SK-N-SH (cell line): Measurements from ENCODE around the gene ZNF473. TPM values are rescaled to one million over a fixed set of nuclear protein-coding genes. Genes with fewer than 3 reads are reported as not detected.

Experiments used
- CTCF ChIA-PET: fragments of 300-600, 350-600 bp; formaldehyde crosslinking; extraction: SDS; loops from one replicate; lab custom pipeline; 2021; lab: Yijun Ruan, JAX
- POLR2A ChIA-PET: fragments of 350-600 bp; sonication (Branson Sonifier 250); formaldehyde crosslinking; extraction: SDS; loops from one replicate; lab custom pipeline; 2020; ENCODE audit warnings: antibody characterized with exemption, inconsistent platforms; lab: Yijun Ruan, JAX
- DNase-seq: peaks from one replicate; pipeline ENCODE4 v3.0.0; 2012
- H2AFZ ChIP-seq: fragments of 200-600 bp; sonication (generic); 2 replicates; pipeline ENCODE4 v1.8.1; 2016; ENCODE audit warnings: antibody characterized with exemption, mild to moderate bottlenecking, low read depth
- H3F3A ChIP-seq: fragments of 200-600 bp; sonication (generic); replicated peaks from 2 replicates; pipeline ENCODE3; 2016; ENCODE audit warnings: antibody characterized with exemption, mild to moderate bottlenecking; ENCODE audit not compliant: insufficient read depth
- H3K27ac ChIP-seq, 2 experiments: fragments of 200-500 bp in 1 of 2; fragments of 200-600 bp in 1 of 2; sonication (Bioruptor generic) in 1 of 2; sonication (generic), shearing (Covaris generic) in 1 of 2; 2 replicates each; pipeline versions ENCODE4 v1.5.1 to v1.6.1; 2014 to 2016; ENCODE audit warnings: low read depth in 2 of 2, inconsistent platforms in 1 of 2, low read length in 1 of 2, mild to moderate bottlenecking in 1 of 2, mixed read lengths in 1 of 2
- H3K27me3 ChIP-seq: fragments of 200-600 bp; sonication (generic), shearing (Covaris generic); 2 replicates; pipeline ENCODE4 v1.6.1; 2016; ENCODE audit warnings: mixed run types; ENCODE audit not compliant: insufficient read depth
- H3K36me3 ChIP-seq, 2 experiments: fragments of 200-500 bp in 1 of 2; fragments of 200-600 bp in 1 of 2; sonication (Bioruptor generic) in 1 of 2; sonication (generic) in 1 of 2; replicated peaks in 1 of 2; 2 replicates each; pipeline versions ENCODE3 to v1.5.1; 2014 to 2016; ENCODE audit warnings: low read length in 1 of 2, mild to moderate bottlenecking in 1 of 2; ENCODE audit not compliant: insufficient read depth in 2 of 2, control insufficient read depth in 1 of 2
- H3K4me1 ChIP-seq, 2 experiments: fragments of 200-500 bp in 1 of 2; fragments of 200-600 bp in 1 of 2; sonication (Bioruptor generic) in 1 of 2; sonication (generic), shearing (Covaris generic) in 1 of 2; 2 replicates each; pipeline versions ENCODE4 v1.5.1 to v1.6.1; 2014 to 2016; ENCODE audit warnings: low read depth in 1 of 2, low read length in 1 of 2, mixed run types in 1 of 2; ENCODE audit not compliant: insufficient read depth in 2 of 2, control insufficient read depth in 1 of 2
- H3K4me2 ChIP-seq: fragments of 200-600 bp; sonication (generic), shearing (Covaris generic); 2 replicates; pipeline ENCODE4 v1.6.1; 2017; ENCODE audit warnings: mixed run types
- H3K4me3 ChIP-seq, 2 experiments: fragments of 200-500 bp in 1 of 2; fragments of 200-600 bp in 1 of 2; sonication (Bioruptor generic) in 1 of 2; sonication (generic), shearing (Covaris generic) in 1 of 2; 2 replicates each; pipeline versions ENCODE4 v1.5.1 to v1.8.1; 2014 to 2016; ENCODE audit warnings: low read depth in 2 of 2, inconsistent platforms in 1 of 2, low read length in 1 of 2, mild to moderate bottlenecking in 1 of 2, mixed read lengths in 1 of 2, moderate library complexity in 1 of 2
- H3K79me2 ChIP-seq: fragments of 200-600 bp; sonication (generic); 2 replicates; pipeline ENCODE4 v1.8.1; 2017; ENCODE audit warnings: mild to moderate bottlenecking; ENCODE audit not compliant: insufficient read depth
- H3K9ac ChIP-seq: fragments of 200-600 bp; sonication (generic); 2 replicates; pipeline ENCODE4 v1.6.1; 2017; ENCODE audit warnings: mixed run types
- H3K9me2 ChIP-seq: fragments of 200-600 bp; sonication (generic); 2 replicates; pipeline ENCODE4 v1.6.1; 2017; ENCODE audit warnings: mixed run types
- H3K9me3 ChIP-seq: fragments of 200-600 bp; sonication (generic); 2 replicates; pipeline ENCODE4 v1.6.1; 2017; ENCODE audit warnings: mixed run types, mild to moderate bottlenecking, moderate library complexity
- H4K20me1 ChIP-seq: fragments of 200-600 bp; sonication (generic); 2 replicates; pipeline ENCODE4 v1.6.1; 2017; ENCODE audit warnings: mild to moderate bottlenecking, mixed run types; ENCODE audit not compliant: insufficient read depth
- MEF2A ChIP-seq: IDR thresholded peaks from 2 replicates; pipeline ENCODE4 v1.4.0; 2012; ENCODE audit warnings: low read depth, borderline replicate concordance
- NRF1 ChIP-seq: IDR thresholded peaks from 2 replicates; pipeline ENCODE4 v1.6.1; 2012; ENCODE audit warnings: low read depth, mild to moderate bottlenecking, low read length
- RFX5 ChIP-seq: IDR thresholded peaks from 2 replicates; pipeline ENCODE4 v1.6.1; 2012; ENCODE audit warnings: mild to moderate bottlenecking, improper control_type of control experiment, low read length
- SMC3 ChIP-seq: IDR thresholded peaks from 2 replicates; pipeline ENCODE4 v1.6.1; 2012; ENCODE audit warnings: low read depth, low read length, improper control_type of control experiment
- TAF1 ChIP-seq: IDR thresholded peaks from 2 replicates; pipeline ENCODE4 v1.6.1; 2012; ENCODE audit warnings: low read depth, mild to moderate bottlenecking, low read length, moderate library complexity, borderline replicate concordance
- WGBS: methylation state at CpG from one replicate; pipeline ENCODE4 v1.1.6; 2017; ENCODE audit warnings: low lambda C conversion rate; 5-methylcytosine and 5-hydroxymethylcytosine counted together
- polyA plus RNA-seq, 3 experiments: library from polyadenylated mRNA; depleted of rRNA; stranded (reverse); fragments of >200 nt; gene quantifications; 2 replicates each; pipeline ENCODE4 v1.2.3, GENCODE V29; 2012
- TF ChIP-seq, protein P1 (sequence below): fragments of 200-600 bp; sonication (generic); IDR thresholded peaks from 2 replicates; pipeline ENCODE4 v1.6.1; 2017; ENCODE audit warnings: antibody characterized with exemption, mild to moderate bottlenecking, moderate library complexity
- TF ChIP-seq, protein P2 (sequence below): IDR thresholded peaks from 2 replicates; pipeline ENCODE4; 2012
- TF ChIP-seq, protein P3 (sequence below): IDR thresholded peaks from 2 replicates; pipeline ENCODE4 v1.4.0; 2012; ENCODE audit warnings: low read depth, borderline replicate concordance
- TF ChIP-seq, protein P4 (sequence below): IDR thresholded peaks from 2 replicates; pipeline ENCODE4 v1.6.1; 2012; ENCODE audit warnings: mild to moderate bottlenecking, low read depth, low read length, moderate library complexity

ZNF473 gene
- polyA plus RNA-seq, 1 of the 3 experiments (the other 2 are of a cell fraction): 5.4 TPM

DNA sequence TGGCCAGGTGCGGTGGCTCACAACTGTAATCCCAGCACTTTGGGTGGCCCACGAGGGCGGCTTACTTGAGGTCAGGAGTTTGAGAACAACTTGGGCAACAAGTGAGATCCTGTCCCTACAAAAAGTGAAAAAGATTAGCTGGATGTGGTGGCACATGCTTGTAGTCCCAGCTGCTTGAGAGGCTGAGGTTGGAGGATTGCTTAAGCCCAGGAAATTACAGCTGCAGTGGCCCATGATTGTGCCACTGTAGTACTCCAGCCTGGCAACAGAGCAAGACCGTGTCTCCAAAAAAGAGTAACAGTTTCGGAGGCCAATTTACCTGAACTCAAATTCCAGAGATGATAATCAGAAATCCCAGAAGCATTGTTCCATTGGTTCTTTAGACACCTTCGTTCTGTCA is 4.4 kb downstream of the ZNF473 start:
- CTCF ChIA-PET: interaction anchor here (1.4 kb wide), 2 partner anchors 17 to 93 kb away, joined by 5 to 7 read pairs; no protein-coding TSS in a partner anchor

More for the DNA sequence above, 4.4 kb downstream of the ZNF473 start:
- TF ChIP-seq, protein P1, sequence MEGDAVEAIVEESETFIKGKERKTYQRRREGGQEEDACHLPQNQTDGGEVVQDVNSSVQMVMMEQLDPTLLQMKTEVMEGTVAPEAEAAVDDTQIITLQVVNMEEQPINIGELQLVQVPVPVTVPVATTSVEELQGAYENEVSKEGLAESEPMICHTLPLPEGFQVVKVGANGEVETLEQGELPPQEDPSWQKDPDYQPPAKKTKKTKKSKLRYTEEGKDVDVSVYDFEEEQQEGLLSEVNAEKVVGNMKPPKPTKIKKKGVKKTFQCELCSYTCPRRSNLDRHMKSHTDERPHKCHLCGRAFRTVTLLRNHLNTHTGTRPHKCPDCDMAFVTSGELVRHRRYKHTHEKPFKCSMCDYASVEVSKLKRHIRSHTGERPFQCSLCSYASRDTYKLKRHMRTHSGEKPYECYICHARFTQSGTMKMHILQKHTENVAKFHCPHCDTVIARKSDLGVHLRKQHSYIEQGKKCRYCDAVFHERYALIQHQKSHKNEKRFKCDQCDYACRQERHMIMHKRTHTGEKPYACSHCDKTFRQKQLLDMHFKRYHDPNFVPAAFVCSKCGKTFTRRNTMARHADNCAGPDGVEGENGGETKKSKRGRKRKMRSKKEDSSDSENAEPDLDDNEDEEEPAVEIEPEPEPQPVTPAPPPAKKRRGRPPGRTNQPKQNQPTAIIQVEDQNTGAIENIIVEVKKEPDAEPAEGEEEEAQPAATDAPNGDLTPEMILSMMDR: no peak
- TF ChIP-seq, protein P2, sequence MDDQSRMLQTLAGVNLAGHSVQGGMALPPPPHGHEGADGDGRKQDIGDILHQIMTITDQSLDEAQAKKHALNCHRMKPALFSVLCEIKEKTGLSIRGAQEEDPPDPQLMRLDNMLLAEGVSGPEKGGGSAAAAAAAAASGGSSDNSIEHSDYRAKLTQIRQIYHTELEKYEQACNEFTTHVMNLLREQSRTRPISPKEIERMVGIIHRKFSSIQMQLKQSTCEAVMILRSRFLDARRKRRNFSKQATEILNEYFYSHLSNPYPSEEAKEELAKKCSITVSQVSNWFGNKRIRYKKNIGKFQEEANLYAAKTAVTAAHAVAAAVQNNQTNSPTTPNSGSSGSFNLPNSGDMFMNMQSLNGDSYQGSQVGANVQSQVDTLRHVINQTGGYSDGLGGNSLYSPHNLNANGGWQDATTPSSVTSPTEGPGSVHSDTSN: no peak
- TF ChIP-seq, protein P3, sequence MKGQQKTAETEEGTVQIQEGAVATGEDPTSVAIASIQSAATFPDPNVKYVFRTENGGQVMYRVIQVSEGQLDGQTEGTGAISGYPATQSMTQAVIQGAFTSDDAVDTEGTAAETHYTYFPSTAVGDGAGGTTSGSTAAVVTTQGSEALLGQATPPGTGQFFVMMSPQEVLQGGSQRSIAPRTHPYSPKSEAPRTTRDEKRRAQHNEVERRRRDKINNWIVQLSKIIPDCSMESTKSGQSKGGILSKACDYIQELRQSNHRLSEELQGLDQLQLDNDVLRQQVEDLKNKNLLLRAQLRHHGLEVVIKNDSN: no peak
- no peak for TF ChIP-seq SMC3
- no peak for TF ChIP-seq NRF1
- no peak for TF ChIP-seq MEF2A
- TF ChIP-seq TAF1: no peak
- TF ChIP-seq, protein P4, sequence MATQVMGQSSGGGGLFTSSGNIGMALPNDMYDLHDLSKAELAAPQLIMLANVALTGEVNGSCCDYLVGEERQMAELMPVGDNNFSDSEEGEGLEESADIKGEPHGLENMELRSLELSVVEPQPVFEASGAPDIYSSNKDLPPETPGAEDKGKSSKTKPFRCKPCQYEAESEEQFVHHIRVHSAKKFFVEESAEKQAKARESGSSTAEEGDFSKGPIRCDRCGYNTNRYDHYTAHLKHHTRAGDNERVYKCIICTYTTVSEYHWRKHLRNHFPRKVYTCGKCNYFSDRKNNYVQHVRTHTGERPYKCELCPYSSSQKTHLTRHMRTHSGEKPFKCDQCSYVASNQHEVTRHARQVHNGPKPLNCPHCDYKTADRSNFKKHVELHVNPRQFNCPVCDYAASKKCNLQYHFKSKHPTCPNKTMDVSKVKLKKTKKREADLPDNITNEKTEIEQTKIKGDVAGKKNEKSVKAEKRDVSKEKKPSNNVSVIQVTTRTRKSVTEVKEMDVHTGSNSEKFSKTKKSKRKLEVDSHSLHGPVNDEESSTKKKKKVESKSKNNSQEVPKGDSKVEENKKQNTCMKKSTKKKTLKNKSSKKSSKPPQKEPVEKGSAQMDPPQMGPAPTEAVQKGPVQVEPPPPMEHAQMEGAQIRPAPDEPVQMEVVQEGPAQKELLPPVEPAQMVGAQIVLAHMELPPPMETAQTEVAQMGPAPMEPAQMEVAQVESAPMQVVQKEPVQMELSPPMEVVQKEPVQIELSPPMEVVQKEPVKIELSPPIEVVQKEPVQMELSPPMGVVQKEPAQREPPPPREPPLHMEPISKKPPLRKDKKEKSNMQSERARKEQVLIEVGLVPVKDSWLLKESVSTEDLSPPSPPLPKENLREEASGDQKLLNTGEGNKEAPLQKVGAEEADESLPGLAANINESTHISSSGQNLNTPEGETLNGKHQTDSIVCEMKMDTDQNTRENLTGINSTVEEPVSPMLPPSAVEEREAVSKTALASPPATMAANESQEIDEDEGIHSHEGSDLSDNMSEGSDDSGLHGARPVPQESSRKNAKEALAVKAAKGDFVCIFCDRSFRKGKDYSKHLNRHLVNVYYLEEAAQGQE: no peak
- TF ChIP-seq RFX5: no peak
- WGBS: 100% methylated on average over 4 of the region's 6 CpGs
- Histone ChIP-seq H3K36me3 (peaks cover 23 to 41% of the 10 kb centered on the region in 2 experiments), H3K4me2 (no peak overlapping the region), H3K4me1 (peaks cover 5% of the 10 kb centered on the region in 2 experiments; a peak in 1 of 4 replicates), H3K9ac (no peak overlapping the region), H2AFZ (no peak overlapping the region), H3K27me3 (no peaks in the 10 kb centered on the region), H3F3A (no peaks in the 10 kb centered on the region), H3K27ac (no peak overlapping the region), H4K20me1 (no peaks in the 10 kb centered on the region), H3K4me3 (no peak overlapping the region), H3K9me3 (no peaks in the 10 kb centered on the region), H3K79me2 (peaks cover 80% of the 10 kb centered on the region), H3K9me2 (no peaks in the 10 kb centered on the region)
- POLR2A ChIA-PET: no interaction called here
- no peak for DNase-seq
